22Rv1 (cell line): ENCODE data around the gene CCL18.

ENCODE experiments used
- CTCF ChIP-seq: fragments of 450-650 bp; IDR thresholded peaks from 2 replicates; pipeline ENCODE4 v1.5.1; 2017; ENCODE audit warnings: mild to moderate bottlenecking
- ZFX ChIP-seq: fragments of 450-650 bp; IDR thresholded peaks from 2 replicates; pipeline ENCODE4 v1.6.1; 2017; ENCODE audit warnings: antibody characterized with exemption, borderline replicate concordance

GRCh38 chr17:36092230-36092629, 28.2 kb downstream of the CCL18 start:
- no peak for TF ChIP-seq CTCF
- TF ChIP-seq ZFX: no peak
